Measurements from ENCODE around the gene COL18A1.

The COL18A1 gene

DNA sequence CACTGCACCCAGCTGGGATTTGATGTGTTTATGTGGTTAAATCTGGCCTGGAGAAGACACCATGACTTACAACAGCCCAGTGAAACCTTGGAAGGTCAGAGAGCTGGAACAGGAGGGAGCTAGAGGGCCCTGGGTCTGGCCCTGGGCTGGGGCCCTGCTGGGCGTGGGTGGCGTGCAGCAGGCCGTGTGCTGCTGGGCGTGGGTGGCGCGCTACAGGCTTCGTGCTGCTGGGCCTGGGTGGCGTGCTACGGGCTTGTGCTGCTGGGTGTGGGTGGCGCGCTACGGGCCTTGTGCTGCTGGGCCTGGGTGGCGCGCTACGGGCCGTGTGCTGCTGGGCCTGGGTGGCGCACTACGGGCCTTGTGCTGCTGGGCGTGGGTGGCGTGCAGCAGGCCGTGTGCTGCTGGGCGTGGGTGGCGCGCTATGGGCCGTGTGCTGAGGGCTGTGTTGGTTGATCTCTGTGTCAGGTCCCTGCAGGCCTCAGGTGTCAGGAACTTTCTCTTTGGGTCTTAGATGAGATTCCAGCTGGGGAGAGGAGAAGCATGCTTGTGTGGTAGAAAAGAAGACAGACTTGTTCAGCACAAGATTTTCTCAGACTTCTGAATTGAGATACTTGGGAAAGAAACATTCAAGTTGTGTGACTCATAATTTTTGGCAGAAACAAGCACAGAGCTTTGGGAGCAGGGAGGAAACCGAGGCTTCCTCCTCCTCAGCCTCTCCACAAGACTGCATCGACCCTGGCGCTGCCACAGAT is 66.0 kb downstream of the COL18A1 start:
- FAIRE-seq = no peak

DNA sequence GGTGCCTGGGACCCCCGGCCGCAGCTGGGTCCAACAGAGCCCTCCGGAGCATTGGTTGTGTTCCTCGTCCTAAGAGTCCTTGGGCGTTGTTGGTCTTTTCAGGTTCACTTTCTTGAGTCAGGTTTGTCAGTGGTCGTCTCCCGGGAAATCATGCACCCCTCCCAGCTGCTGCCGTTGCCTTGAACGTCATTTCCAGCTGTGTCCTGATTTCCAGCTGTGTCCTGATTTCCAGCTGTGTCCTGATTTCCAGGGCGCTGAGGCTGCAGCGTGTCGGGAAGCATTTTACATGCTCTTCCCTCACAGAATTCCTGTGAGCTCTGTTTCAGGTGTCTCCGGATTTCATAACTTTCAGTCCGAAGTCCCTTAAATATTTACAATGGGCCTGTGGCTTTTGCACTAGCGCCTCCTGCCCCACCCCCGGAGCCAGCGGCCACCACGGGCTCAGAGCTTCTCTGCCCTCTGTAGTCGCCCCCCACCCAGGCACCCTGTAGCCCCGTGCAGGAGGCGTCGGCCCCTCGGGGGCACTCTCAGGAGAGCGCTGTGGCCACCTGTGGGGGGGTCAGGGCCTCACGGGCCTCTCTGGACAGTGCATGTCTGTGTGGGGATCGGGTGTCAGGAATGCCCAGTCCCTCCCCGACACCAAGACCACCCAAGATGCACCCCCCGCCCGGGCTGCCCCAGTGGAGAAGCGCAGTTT is 66.7 kb downstream of the COL18A1 start:
- FAIRE-seq = no peak

DNA sequence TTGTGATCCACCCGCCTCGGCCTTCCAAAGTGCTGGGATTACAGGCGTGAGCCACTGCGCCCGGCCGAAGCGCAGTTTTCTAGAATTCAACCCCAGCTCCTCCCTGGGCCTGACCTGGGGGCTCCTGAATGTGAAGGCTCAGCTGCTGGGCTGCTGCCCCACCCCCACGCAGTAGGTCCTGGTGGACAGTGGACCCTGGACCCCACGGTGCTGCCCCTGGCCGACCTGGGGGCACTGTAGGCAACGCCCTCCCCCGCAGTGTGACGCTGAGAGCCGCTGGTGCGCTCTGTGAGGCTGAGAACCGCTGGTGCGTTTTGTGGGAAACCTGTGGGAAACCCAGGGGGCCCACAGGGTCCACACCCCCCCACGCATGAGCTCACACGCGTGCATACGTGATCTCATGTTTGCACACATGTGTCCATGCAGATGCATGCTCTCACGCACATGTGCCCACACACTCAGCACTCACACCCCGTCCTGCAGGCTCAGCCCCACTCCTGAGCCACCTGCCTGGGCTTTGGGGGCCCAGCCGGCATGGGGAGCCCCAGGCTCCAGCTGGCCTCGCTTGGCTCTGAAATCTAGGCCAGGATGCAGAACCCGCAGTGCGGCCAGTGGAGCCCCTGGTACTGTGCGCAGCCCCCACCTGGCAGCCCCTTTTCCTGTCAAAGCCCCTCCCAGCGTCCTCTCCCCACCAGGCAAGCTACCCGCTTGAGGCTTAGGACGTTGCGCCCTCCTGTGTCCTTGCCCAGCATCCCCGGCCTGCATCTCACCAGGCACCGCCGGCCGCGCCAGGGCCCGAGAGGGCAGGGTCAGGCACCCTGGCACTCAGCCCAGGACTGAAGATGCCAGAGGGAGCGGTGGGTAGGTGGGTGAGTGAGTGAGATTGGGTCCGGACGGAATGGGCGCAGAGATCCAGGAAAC is 67.7 kb downstream of the COL18A1 start:
- FAIRE-seq = no peak

DNA sequence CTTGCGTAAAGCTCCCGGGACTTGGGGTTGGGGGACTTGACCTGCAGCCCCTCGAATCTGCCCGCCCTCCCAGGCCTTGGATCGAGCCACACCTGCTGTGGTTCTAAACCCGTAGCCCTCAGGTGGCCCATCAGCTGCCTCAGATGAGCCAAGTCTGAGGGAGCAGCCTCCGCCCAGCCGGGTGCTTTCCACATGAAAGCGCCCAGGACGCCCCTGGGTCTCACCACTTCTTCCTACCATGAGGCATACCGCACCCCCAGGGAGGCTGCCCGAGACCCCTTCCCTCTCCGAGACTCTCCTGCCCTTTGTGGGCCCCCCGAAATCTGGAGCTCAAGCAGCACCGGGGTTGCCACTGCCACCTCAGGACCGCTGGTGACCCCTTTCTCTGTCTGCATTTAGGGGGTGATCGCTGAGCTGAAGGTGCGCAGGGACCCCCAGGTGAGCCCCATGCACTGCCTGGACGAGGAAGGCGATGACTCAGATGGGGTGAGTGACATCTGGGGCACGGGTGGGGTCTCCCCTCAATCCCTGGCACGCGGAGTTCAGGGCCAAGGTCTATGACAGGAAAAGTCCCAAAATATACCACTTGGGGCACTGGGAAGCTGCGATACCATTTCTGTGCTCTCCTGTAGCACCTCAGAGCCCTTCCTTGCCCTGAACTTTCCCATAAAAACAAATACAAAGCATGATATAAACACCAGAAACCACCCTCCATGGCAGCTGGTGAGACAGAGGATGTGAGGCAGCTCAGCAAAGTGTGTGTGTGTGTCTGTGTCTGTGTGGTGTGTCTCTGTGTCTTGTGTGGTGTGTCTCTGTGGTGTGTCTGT is 68.7 kb downstream of the COL18A1 start:
- FAIRE-seq = no peak

DNA sequence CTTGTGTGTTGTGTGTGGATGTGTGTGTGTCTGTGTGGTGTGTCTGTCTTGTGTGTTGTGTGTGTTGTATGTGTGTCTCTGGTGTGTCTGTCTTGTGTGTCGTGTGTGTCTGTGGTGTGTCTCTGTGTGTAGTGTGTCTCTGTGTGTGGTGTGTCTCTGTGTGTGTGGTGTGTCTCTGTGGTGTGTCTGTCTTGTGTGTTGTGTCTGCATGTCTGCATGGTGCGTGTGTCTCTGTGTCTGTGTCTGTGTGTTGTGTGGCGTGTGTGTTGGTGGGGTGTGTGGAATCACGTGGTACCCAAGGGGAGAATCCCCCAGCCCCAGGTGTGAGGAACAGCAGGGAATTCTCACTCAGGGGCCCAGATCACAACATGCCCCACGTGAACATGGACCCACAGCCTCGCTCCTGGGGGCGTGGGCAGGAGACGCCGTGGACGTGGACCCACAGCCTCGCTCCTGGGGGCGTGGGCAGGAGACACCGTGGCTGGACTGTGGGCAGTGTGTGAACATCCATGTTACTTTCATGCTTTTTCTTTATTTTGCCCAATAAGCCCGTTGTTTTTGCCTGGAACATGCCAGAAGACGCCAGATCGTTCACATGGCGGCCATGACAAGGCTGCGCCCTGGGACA is 69.5 kb downstream of the COL18A1 start:
- no peak for FAIRE-seq

DNA sequence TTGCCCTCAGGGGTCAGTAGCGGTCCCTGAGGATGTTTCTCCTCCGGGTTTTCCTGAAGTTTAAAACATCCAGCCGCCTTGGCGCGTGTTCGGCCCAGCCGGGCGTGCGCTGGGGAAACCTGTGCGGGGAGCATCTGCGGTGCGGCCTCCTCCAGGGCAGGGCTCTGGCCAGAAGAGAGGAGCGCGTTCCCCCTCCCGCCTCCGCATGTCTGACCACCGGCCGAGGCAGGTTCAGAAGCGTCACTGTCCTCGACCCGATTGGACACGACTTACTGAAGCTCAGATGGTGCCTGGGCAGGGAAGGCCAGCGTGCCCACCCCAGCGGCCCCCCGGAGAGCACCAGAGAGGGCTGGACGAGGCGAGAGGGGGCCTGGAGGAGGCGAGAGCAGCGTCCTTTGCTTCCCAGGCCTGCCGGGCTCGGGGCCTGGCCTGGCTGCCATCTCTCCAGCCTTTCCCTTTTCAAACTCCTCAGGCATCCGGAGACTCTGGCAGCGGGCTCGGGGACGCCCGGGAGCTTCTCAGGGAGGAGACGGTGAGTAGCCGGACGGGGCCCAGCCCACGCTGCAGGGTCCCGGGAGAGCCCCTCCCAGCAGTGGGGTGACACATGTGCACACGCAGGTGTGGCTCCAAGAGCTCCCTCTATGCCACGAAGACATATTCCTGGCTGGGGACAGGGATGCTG is 70.2 kb downstream of the COL18A1 start:
- FAIRE-seq = no peak

DNA sequence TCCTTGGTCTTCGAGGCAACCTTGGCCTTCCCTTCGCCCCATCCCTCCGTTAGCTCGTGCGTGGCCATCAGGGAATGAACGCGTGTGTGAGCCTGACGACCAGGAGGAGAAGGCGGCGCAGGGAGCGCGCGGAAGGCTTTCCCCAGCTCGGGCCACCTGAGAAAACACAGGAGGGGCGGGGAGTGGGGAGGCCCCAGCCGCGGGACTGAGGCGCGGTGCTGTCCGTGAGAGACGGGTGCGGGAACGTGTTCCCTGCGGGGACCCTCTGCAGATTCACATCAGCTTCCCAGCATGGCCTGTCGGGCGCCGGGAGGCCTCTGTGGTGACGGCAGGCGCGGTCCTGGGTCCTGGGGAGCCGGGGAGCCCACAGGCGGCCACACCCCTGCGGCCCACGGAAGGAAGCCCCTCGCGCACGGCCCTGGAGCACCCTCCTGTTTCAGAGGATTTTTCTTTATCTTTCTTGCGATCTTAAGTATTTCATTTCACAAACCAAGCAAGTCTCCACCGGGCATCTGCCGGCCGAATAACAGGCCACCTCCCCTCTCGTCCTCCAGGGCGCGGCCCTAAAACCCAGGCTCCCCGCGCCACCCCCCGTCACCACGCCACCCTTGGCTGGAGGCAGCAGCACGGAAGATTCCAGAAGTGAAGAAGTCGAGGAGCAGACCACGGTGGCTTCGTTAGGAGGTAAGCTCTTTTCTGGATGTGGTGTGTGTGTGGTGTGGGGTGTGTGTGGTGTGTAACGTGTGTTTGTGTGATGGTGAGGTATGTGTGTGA is 71.0 kb downstream of the COL18A1 start:
- no peak for FAIRE-seq

DNA sequence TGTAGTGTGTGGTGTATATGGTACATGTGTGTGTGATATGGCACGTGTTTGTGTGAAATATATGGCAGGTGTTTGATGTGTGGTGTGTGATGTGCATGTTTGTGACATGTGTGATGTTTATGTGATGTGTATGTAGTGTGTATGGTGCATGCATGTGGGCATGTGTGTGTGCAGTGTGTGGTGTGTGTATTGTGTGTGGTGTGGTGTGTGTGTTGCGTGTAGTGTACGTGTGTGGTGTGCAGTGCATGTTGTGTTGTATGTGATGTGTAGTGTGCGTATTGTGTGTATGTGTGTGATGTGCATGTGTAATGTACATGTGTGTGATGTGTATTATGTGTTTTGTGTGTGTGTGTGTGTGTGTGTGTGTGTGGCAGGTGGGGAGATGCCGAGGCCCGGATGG is 71.6 kb downstream of the COL18A1 start:
- FAIRE-seq = no peak

DNA sequence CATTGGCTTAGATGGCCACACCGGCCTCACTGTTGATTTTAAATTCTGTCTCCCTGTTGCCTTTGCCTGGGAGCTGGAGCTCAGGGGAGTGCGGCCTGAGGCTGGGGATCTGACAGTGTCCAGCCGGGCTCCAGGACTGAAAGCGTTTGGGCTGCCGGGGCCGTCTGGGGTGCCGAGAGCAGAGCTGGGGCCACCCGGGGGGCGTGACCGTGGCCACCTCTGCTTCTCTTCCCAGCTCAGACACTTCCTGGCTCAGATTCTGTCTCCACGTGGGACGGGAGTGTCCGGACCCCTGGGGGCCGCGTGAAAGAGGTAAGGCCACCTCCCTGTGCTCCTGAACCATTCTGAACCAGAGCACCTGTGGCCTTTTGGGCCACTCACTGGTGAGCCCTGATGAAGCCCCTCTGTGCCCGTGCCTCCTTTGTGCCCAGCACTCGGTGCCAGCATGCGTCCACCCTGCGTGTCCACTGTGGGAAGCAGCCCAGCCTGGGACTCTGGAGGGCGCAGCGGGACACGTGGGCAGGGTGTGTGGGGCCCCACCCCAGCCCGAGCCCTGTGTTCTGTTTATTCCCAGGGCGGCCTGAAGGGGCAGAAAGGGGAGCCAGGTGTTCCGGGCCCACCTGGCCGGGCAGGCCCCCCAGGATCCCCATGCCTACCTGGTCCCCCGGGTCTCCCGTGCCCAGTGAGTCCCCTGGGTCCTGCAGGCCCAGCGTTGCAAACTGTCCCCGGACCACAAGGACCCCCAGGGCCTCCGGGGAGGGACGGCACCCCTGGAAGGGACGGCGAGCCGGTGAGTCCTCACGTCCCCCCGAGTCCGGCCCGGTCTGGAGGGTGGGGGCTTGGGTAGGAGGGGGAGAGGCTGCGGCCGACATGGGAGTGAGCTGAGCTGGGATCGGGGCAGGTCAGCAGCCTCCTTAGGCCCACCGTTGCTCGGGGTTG is 72.5 kb downstream of the COL18A1 start:
- no peak for FAIRE-seq

DNA sequence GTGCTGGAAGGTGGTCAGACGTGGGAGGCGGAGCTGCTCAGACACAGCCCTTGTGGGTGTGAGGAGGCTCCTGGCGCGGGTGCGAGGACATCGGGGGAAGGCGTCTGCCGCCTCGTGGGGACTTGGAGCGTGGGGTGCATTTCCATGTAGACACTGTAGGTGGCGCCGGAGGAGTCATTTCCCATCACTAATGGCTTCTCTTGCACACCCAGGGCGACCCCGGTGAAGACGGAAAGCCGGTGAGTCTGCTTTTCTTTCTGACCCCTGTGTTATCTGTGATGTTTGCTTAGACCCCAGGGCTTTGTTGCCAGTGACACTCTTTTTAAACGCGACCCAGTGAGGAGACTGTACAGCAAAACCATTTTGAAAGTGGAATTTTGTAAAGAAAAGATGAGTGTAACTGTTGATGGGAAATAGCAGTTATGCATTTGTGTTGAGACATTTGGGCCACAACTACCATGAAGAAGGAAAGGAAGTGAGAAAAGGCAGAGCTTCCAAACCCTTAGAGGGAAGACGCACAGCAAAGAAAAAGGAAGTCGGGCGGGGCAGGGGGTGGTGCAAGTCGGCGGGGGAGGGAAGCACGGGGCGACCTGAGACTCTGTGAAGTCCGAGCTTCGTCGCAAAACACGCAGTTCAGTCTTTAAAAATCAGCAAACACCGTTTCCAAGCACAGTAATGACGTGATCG is 73.3 kb downstream of the COL18A1 start:
- FAIRE-seq = no peak

DNA sequence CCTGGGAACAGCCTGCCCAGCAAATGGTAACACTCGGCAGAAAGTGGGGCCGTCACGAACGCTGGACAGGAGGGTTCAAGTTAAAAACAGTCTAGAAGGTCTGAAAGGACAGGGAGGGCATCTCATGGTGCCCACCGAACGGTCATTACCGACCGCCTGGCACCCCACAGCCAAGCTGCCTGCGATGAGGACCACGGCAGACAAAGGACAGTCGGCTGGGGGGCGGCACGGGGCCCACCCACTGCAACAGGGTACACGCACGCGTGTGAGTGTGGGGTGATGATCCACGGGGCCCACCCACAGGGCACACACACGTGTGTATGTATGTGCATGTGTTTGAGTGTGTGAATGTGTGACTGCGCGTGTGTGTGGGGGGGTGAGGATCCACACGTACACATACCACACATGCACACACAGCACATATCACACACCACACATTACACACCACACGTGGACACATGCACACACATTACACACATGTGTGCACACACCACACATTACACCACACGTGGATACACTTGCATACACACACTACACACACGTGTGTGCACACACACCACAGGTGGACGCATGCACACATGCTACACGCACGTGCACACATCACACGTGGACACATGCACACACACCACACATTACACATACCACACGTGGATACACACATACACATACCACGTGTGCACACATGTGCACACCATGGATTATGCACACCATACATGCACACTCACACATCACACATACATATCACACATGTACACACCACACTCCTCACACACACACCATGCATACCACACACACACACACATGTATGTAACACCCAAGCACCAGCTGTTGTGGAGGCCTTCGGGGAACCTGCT is 74.1 kb downstream of the COL18A1 start:
- FAIRE-seq = no peak

DNA sequence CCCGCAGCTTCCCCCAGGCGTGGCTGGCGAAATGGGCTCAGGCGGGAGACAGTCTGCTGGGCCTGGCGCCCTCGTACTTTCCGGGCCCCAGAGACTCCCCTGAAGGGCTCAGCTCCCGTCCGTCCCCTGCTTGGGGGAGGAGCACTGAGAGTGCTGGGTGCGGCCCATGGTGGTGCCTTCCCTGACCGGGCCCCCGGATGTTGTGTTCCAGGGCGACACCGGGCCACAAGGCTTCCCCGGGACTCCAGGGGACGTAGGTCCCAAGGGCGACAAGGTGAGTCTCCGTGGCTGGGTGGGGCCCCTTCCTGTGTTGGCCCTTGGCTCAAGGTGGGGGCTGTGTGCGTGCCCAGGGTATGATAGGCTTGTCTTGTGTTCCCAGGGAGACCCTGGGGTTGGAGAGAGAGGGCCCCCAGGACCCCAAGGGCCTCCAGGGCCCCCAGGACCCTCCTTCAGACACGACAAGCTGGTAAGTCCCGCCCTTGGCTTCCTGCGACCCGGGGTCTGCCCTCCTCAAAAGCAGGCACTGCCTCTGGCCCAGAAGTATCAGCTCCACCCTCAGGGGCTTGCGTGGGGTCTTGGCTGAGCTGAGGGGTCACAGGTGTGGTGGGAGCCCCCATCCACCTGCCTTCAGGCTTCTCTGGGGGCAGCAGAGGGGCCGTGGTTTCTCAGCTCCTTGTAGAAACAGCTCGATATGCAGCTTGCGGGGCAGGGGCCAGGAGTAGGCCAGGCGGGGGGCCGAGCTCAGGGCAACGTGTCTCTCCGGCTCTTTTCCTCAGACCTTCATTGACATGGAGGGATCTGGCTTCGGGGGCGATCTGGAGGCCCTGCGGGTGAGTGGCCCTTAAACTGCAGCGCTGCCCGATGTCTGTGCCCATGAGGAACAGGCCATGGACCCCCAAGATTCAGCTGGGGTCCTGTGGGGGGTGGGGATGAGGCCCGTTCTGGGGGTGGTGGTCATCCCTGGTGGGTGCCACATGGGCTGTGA is 75.0 kb downstream of the COL18A1 start:
- no peak for FAIRE-seq

DNA sequence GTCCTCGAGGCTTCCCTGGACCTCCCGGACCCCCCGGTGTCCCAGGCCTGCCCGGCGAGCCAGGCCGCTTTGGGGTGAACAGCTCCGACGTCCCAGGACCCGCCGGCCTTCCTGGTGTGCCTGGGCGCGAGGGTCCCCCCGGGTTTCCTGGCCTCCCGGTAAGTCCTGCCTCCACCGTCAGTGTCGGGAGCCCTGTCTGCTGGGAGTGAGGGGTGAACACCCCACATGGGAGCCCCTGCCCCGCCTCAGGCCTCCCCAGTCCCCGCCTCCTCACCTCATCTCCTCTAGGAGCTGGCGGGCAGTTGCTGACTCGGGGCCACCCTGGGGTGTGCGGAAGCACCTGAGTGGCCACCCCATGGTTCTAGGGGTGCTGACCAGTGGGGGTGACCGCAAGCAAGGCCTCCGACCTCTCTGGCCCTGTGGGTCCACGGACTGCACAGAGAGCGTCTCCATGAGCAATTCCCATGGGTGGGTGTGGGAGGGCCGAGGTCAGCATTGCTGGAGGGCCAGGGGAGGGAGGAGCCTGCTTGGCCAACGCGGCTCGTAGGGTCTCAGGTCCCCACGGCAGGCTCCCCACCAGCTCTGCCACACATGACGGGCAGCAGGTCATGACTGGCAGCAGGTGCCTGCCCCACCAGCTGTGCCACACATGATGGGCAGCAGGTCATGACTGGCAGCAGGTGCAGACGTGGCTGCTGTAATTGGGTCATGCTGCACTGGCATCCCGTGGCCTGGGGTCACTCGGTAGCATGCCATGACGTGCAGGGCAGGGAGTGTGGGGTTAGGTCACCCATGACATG is 75.9 kb downstream of the COL18A1 start:
- no peak for FAIRE-seq

DNA sequence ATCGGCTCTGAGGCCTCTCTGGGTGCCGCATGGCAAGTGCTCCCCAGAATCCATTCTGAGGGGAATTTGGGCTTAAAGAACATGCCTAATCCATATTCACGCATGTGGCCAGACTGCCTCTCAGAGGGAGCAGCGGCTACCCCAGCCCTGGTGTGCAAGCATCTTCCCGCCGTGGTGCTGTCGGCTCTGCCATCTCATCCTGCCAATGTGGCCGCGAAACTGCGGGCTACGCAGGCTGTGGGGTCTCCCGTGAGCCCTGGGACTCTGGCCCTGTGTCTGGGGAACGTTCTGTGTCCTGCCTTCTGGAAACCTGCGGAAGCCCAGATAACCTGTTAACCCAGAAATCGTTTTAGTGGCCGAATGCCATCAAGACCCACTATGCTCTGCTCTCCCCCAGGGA is 76.6 kb downstream of the COL18A1 start:
- FAIRE-seq = no peak

DNA sequence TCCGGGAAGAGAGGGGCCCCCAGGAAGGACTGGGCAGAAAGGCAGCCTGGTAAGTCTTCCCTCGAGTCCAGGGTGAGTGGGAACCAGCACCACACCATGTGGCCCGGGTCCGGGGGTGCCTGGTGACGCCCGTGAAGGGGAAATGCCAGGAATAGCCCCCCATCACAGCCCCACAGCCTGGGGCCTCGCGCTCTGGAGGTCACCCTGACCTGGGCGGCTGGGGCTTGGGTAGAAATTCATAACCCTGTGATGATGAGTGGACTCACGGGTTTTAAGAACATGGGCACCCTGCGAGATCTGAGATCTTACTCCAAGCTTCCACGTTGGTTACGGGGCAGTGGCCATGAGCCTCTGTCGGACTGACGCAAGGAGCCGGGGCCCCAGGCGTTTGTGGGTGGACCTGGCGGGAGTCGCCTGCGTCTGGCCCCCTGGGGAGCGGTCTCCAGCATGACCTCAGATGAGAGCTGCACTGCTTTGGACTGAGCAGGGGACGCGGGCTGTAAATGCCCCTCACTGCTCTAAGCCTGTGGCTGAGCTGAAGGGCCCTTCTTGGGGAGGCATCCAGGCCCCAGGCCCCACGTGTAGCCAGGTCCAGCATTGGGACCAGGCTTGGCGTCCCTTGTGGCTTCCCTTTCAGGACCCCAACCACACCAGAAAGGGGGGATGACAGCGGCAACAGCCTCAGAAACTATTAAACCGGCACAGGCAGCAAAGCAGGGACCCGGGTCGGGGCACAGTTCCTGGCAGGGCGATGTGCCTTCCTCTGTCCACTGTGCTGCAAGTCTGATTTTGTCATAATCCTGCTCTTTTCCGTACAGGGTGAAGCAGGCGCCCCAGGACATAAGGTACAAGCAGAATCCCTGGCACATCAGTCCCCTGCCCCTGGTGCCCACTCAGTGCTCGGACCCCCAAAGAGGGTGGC is 77.3 kb downstream of the COL18A1 start:
- no peak for FAIRE-seq

Data from A204.1 (cell line).